Lower leg skin (tissue), 3 donors: ENCODE measurements around the gene CDH10.

Source experiments
- CTCF ChIP-seq, 3 donors: fragments of 450-650 bp; IDR thresholded peaks; one replicate each; pipeline ENCODE4 v1.5.1; 2016; ENCODE audit warnings: antibody characterized with exemption in 3 of 3, mild to moderate bottlenecking in 3 of 3, moderate library complexity in 2 of 3
- POLR2A ChIP-seq, 2 donors: fragments of 450-650 bp; IDR thresholded peaks; one replicate each; pipeline ENCODE4 v1.6.1; 2016 to 2017; ENCODE audit warnings: antibody characterized with exemption in 2 of 2, mild to moderate bottlenecking in 1 of 2, moderate library complexity in 1 of 2

GRCh38 chr5:24477958-24478357 lies 166.8 kb downstream of the CDH10 start:
- no peak for TF ChIP-seq CTCF (IDR thresholded peaks at IDR 0.05)
- no peak for TF ChIP-seq POLR2A (IDR thresholded peaks at IDR 0.05)
